ENCODE measurements around the gene LGI2.

The LGI2 gene

GRCh38 chr4:25051534-25051933 lies 20.8 kb upstream of the LGI2 start:
- TF ChIP-seq CTCF (IDR thresholded peaks at IDR 0.05; ENCODE audit: low read depth, low read length, missing control alignments): no peak
- no peak for DNase-seq (ENCODE audit: extremely low read depth, low read depth)
- H3K4me3 ChIP-seq (replicated peaks; ENCODE audit: low read depth, low read length): no peak overlapping the region

- no peak for DNase-seq (ENCODE audit: extremely low read depth, low read depth)
- TF ChIP-seq CTCF (IDR thresholded peaks at IDR 0.05; ENCODE audit: low read depth, low read length, missing control alignments): no peak
- no peak overlapping the region for H3K4me3 ChIP-seq (replicated peaks; ENCODE audit: low read depth, low read length)
These were observed 19.8 kb upstream of the LGI2 start for GRCh38 chr4:25050370-25051078.

- no peak for TF ChIP-seq CTCF (IDR thresholded peaks at IDR 0.05; ENCODE audit: low read depth, low read length, missing control alignments)
- H3K4me3 ChIP-seq (replicated peaks; ENCODE audit: low read depth, low read length): no peak overlapping the region
- DNase-seq (ENCODE audit: extremely low read depth, low read depth): no peak
These were observed 12.8 kb upstream of the LGI2 start for GRCh38 chr4:25043548-25043947.

GRCh38 chr4:25033526-25033925 lies 2.8 kb upstream of the LGI2 start:
- DNase-seq (ENCODE audit: extremely low read depth, low read depth): no peak
- TF ChIP-seq CTCF (IDR thresholded peaks at IDR 0.05; ENCODE audit: low read depth, low read length, missing control alignments): no peak

GRCh38 chr4:25032126-25032525 lies 1.4 kb upstream of the LGI2 start:
- no peak for DNase-seq (ENCODE audit: extremely low read depth, low read depth)
- H3K4me3 ChIP-seq (replicated peaks; ENCODE audit: low read depth, low read length): no peak overlapping the region
- no peak for TF ChIP-seq CTCF (IDR thresholded peaks at IDR 0.05; ENCODE audit: low read depth, low read length, missing control alignments)

More at GRCh38 chr4:25033526-25033925, 2.8 kb upstream of the LGI2 start:
- H3K4me3 ChIP-seq (replicated peaks; ENCODE audit: low read depth, low read length): no peak overlapping the region

- no peak for TF ChIP-seq CTCF (IDR thresholded peaks at IDR 0.05; ENCODE audit: low read depth, low read length, missing control alignments)
- DNase-seq (ENCODE audit: extremely low read depth, low read depth): no peak
- H3K4me3 ChIP-seq (replicated peaks; ENCODE audit: low read depth, low read length): no peak overlapping the region
These were observed 403 bp upstream of the LGI2 start for GRCh38 chr4:25031077-25031621.

Data from HFF-Myc (cell line).